Tibial nerve (tissue), 4 donors: ENCODE results near the gene TRERF1. TPM values are rescaled to one million over a fixed set of nuclear protein-coding genes. Genes with fewer than 3 reads are reported as not detected.

Experiments used
- DNase-seq, 2 donors: peaks; one replicate each; pipeline ENCODE4 v3.0.0-alpha.2; 2019; ENCODE audit warnings: low spot score in 2 of 2
- H3K27ac ChIP-seq, 4 donors: fragments of 200-600 bp; sonication (generic) in 3 of 4; one replicate each; pipeline ENCODE4 v1.5.1; 2017 to 2019; ENCODE audit warnings: mild to moderate bottlenecking in 1 of 4
- H3K27me3 ChIP-seq, 2 donors: fragments of 200-600 bp; sonication (generic) in 1 of 2; one replicate each; pipeline versions ENCODE4 v1.5.1 to v1.6.0; 2017 to 2019
- H3K36me3 ChIP-seq, 3 donors: fragments of 200-600 bp; sonication (generic); one replicate each; pipeline ENCODE4 v1.5.1; 2018 to 2019
- H3K4me1 ChIP-seq, 4 donors: fragments of 200-600 bp; sonication (generic) in 3 of 4; one replicate each; pipeline ENCODE4 v1.5.1; 2017 to 2019
- H3K4me3 ChIP-seq, 4 donors: fragments of 200-600 bp; sonication (generic) in 3 of 4; one replicate each; pipeline ENCODE4 v1.5.1; 2017 to 2019; ENCODE audit warnings: mild to moderate bottlenecking in 1 of 4, moderate library complexity in 1 of 4
- H3K9me3 ChIP-seq, 4 donors: fragments of 200-600 bp; sonication (generic) in 3 of 4; one replicate each; pipeline ENCODE4 v1.5.1; 2017 to 2019
- EP300 ChIP-seq, 2 donors: sonication (generic); formaldehyde crosslinking; IDR thresholded peaks; one replicate each; pipeline ENCODE4 v1.6.1; 2017; ENCODE audit warnings: antibody characterized with exemption in 2 of 2, mild to moderate bottlenecking in 1 of 2
- POLR2A ChIP-seq, 2 donors: fragments of 450-650 bp; IDR thresholded peaks; one replicate each; pipeline ENCODE4 v1.6.1; 2017; ENCODE audit warnings: antibody characterized with exemption in 2 of 2, mild to moderate bottlenecking in 2 of 2, moderate library complexity in 2 of 2
- WGBS, 2 donors: methylation state at CpG; one replicate each; pipeline ENCODE4 v1.1.5; 2018; 5-methylcytosine and 5-hydroxymethylcytosine counted together
- total RNA-seq, 4 donors: library from RNA; depleted of rRNA; stranded (reverse); fragments of >200 nt; gene quantifications; one replicate each; pipeline ENCODE4 v1.1.0, GENCODE V29; 2016
- TF ChIP-seq, protein P1 (sequence below), 5 experiments: fragments of 200-600 bp in 3 of 5; fragments of 450-650 bp in 2 of 5; sonication (generic) in 3 of 5; IDR thresholded peaks; one replicate each; pipeline ENCODE4 v1.5.1; 2016 to 2019; ENCODE audit warnings: antibody characterized with exemption in 5 of 5, mild to moderate bottlenecking in 3 of 5, moderate library complexity in 2 of 5

Gene TRERF1
- total RNA-seq, 4 donors from 2014 or later, result 4.2 to 7.2 (median 4.9) TPM

DNA sequence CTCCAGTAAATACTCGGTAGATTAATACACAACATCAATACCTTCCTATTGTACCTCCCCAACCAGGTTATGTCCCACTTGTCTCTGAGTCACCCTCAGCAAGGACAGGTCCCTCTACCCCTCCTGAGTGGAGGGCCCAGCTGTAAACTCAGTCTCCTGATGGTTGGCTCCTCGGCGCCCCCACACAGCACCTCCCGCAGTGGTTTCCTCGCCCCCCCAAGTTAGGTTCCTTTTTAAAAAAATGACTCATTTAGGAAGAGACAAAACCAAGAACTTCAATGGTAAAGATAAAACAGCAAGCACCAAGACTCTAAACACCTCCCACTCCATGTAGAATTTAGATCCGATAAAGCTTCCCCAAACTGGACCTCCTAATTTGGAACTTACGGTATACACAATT is 83.5 kb downstream of the TRERF1 start:
- Histone ChIP-seq H3K36me3 (no peaks in the 10 kb centered on the region), H3K27ac (peak overlapping the region in 1 of 4 donors; percentile 44), H3K9me3 (no peaks in the 10 kb centered on the region), H3K4me3 (no peak overlapping the region), H3K4me1 (peaks cover 0 to 19% (median 2%) of the 10 kb centered on the region in 4 donors), H3K27me3 (no peaks in the 10 kb centered on the region)
- TF ChIP-seq, protein P1, sequence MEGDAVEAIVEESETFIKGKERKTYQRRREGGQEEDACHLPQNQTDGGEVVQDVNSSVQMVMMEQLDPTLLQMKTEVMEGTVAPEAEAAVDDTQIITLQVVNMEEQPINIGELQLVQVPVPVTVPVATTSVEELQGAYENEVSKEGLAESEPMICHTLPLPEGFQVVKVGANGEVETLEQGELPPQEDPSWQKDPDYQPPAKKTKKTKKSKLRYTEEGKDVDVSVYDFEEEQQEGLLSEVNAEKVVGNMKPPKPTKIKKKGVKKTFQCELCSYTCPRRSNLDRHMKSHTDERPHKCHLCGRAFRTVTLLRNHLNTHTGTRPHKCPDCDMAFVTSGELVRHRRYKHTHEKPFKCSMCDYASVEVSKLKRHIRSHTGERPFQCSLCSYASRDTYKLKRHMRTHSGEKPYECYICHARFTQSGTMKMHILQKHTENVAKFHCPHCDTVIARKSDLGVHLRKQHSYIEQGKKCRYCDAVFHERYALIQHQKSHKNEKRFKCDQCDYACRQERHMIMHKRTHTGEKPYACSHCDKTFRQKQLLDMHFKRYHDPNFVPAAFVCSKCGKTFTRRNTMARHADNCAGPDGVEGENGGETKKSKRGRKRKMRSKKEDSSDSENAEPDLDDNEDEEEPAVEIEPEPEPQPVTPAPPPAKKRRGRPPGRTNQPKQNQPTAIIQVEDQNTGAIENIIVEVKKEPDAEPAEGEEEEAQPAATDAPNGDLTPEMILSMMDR (IDR thresholded peaks at IDR 0.05), result no peak
- TF ChIP-seq EP300 (IDR thresholded peaks at IDR 0.05), result no peak
- no peak for TF ChIP-seq POLR2A (IDR thresholded peaks at IDR 0.05)
- no peak for DNase-seq
- WGBS, 2 donors, result 78 to 87% methylated on average over 7 of the region's 7 CpGs

DNA sequence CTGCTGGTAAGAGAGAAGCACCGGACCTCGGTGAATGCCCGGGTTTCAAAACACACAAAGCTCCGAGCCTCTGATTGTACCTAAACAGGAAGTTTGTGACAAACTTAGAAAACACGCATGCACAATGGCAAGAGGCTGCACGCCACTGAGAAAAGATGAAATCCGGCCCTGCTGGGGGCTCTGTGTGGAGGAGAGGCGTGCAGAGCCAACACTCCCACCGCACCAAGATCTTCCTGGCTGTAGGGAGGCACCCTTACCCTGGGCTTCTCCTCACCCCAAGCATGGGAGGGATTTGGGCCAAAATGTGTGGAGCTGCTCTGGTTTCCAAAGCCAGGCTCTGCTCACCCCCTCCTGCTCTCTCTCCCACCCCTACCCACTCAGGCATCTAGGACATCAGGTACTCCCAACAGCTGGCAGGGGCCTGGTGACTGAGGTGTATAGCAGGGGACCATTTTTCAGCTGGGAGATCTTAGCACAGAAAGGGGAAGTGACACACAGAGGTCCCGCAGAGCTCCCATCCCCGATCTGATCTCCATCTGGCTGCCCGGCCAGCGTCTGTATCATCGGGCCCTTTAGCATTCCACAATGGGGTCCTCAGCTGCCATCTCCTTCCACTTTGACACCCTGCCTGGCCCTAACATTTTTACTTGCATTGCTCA is 84.2 kb downstream of the TRERF1 start:
- TF ChIP-seq, protein P1 (IDR thresholded peaks at IDR 0.05), result no peak
- TF ChIP-seq EP300 (IDR thresholded peaks at IDR 0.05) (no peak), POLR2A (IDR thresholded peaks at IDR 0.05) (no peak)
- no peak for DNase-seq
- Histone ChIP-seq H3K9me3 (no peaks in the 10 kb centered on the region), H3K27ac (peak overlapping the region in 1 of 4 donors; percentile 44), H3K36me3 (peaks cover 0 to 7% (median 0%) of the 10 kb centered on the region in 3 donors), H3K4me1 (peaks cover 0 to 19% (median 2%) of the 10 kb centered on the region in 4 donors), H3K27me3 (no peaks in the 10 kb centered on the region), H3K4me3 (no peak overlapping the region)
- WGBS, 2 donors, result 54 to 63% methylated on average over 11 to 14 of the region's 14 CpGs

DNA sequence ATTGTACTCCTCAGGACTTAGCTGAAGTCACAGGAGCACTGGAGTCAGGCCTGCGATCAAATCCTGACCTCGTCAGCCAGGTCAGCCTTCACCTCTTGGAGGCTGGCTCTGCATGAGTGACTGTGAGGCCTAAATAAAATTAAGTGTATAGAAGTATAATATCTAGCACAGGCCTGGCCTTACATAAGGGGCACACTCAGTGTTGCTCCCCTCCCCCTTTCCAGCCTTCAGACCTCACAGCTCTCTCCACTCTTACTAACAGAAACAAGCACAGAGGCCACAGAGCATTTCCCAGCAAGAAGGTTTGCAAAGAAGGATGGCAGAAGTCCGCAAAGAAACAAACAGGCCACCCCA is 84.8 kb downstream of the TRERF1 start:
- TF ChIP-seq, protein P1 (IDR thresholded peaks at IDR 0.05), result no peak
- no peak for TF ChIP-seq POLR2A (IDR thresholded peaks at IDR 0.05)
- no peak for TF ChIP-seq EP300 (IDR thresholded peaks at IDR 0.05)
- H3K36me3 ChIP-seq, result peaks cover 0 to 12% (median 0%) of the 10 kb centered on the region in 3 donors
- peak overlapping the region in 1 of 4 donors; percentile 44 for H3K27ac ChIP-seq
- no peak for DNase-seq
- peaks cover 0 to 19% (median 2%) of the 10 kb centered on the region in 4 donors for H3K4me1 ChIP-seq
- WGBS, 2 donors, result 73 to 91% methylated on average over 3 of the region's 3 CpGs
- no peak overlapping the region for H3K4me3 ChIP-seq
- no peaks in the 10 kb centered on the region for H3K9me3 ChIP-seq
- no peaks in the 10 kb centered on the region for H3K27me3 ChIP-seq

DNA sequence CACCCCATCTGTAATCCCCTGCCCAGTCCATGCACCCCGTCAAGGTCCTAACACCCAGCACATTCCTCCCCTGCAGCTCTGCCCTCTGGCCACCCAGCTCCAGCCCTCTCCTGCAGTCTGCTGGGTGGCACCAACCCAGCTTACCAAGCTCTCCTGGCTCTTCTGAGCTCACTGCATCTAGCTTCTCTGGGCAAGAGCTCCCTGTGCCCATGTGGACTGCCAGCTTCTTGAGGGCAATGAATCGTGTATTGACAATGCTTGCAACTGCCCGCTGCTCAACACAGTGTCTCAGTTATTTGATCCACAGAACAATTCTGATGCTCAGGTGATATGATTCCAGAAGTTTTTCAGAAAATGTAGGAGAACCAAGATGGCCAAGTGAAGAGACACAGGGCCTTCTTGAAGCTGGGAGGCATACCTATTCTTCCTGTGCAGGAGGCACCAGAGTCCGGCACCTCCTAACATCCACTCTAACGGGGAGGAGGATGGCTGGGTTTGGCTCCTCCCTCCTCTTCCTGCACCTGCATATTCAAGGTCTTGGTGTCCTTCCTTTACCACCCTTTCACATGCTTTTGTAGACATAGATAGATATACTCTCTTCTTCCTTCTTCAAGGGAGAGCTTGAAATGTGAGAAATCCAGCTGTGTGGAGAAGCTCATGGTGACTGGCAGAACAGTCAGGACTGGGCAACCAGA is 85.6 kb downstream of the TRERF1 start:
- H3K9me3 ChIP-seq, result no peaks in the 10 kb centered on the region
- DNase-seq, result no peak
- H3K4me3 ChIP-seq, result no peak overlapping the region
- H3K4me1 ChIP-seq, result peaks cover 0 to 19% (median 2%) of the 10 kb centered on the region in 4 donors
- WGBS, 2 donors, result 93 to 99% methylated on average over 5 of the region's 5 CpGs
- no peaks in the 10 kb centered on the region for H3K27me3 ChIP-seq
- no peak overlapping the region for H3K27ac ChIP-seq
- peaks cover 0 to 19% (median 0%) of the 10 kb centered on the region in 3 donors for H3K36me3 ChIP-seq
- TF ChIP-seq EP300 (IDR thresholded peaks at IDR 0.05), result no peak
- TF ChIP-seq POLR2A (IDR thresholded peaks at IDR 0.05), result no peak
- TF ChIP-seq, protein P1 (IDR thresholded peaks at IDR 0.05), result no peak

DNA sequence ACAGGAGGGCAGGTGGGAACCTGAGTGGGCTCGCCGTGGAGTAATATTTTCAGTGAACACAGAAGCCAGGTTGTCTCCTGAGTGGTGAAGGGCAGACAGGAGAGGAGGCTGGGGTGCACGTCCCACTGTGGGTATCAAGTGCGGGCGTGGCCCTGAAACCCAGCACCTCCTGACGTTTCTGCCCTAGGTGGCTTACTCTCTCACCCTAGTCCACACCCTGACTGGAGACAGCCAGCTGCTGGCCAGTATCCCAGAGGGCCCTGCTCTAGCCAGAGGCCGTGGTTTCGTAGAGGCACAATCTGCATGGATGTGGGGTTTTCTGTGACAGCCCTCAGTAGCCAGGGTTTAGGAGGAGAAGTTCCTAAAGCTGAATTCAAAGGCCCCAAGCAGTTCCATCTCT is 86.7 kb downstream of the TRERF1 start:
- H3K27ac ChIP-seq, result no peak overlapping the region
- DNase-seq, result no peak
- H3K9me3 ChIP-seq, result no peaks in the 10 kb centered on the region
- peaks cover 0 to 23% (median 0%) of the 10 kb centered on the region in 3 donors for H3K36me3 ChIP-seq
- H3K4me3 ChIP-seq, result no peak overlapping the region
- no peaks in the 10 kb centered on the region for H3K27me3 ChIP-seq
- 77 to 84% methylated on average over 8 of the region's 8 CpGs for WGBS, 2 donors
- peaks cover 0 to 19% (median 2%) of the 10 kb centered on the region in 4 donors for H3K4me1 ChIP-seq
- no peak for TF ChIP-seq POLR2A (IDR thresholded peaks at IDR 0.05)
- no peak for TF ChIP-seq EP300 (IDR thresholded peaks at IDR 0.05)
- TF ChIP-seq, protein P1 (IDR thresholded peaks at IDR 0.05), result no peak
